HepG2 (cell line): ENCODE data around the gene RPSA.

ENCODE experiments used
- CTCF ChIP-seq: sonication (generic); formaldehyde crosslinking; IDR thresholded peaks from 2 replicates; pipeline ENCODE4 v1.5.0; 2020; ENCODE audit warnings: mild to moderate bottlenecking, missing genetic modification reagents, moderate library complexity
- GABPA ChIP-seq, 2 experiments: IDR thresholded peaks; 2 replicates each; pipeline ENCODE4 v1.6.1; 2011 to 2016; ENCODE audit warnings: low read depth in 2 of 2, low read length in 1 of 2, missing biosample characterization in 1 of 2, missing genetic modification characterization in 1 of 2
- IKZF4 ChIP-seq: sonication (generic); formaldehyde crosslinking; IDR thresholded peaks from 2 replicates; pipeline ENCODE4 v1.5.1; 2020; ENCODE audit warnings: borderline replicate concordance, mild to moderate bottlenecking, low read depth, missing genetic modification reagents; ENCODE audit errors: not compliant biosample characterization
- JUN ChIP-seq: sonication (generic); formaldehyde crosslinking; IDR thresholded peaks from 2 replicates; pipeline ENCODE4 v1.4.0; 2020; ENCODE audit warnings: mild to moderate bottlenecking, missing genetic modification reagents
- MXI1 ChIP-seq: IDR thresholded peaks from 3 replicates; pipeline ENCODE4 v1.6.1; 2012; ENCODE audit warnings: low read depth, low read length, inconsistent platforms, borderline replicate concordance
- POLR2A ChIP-seq, 2 experiments: IDR thresholded peaks; 2 replicates each; pipeline ENCODE4 v1.6.1; 2011; ENCODE audit warnings: low read depth in 2 of 2, low read length in 2 of 2, mild to moderate bottlenecking in 1 of 2, moderate library complexity in 1 of 2; ENCODE audit not compliant: insufficient read depth in 1 of 2
- SNRNP70 ChIP-seq: fragments of 200-400 bp; formaldehyde crosslinking; IDR thresholded peaks from 2 replicates; pipeline ENCODE4 v1.6.1; 2017; ENCODE audit warnings: mild to moderate bottlenecking, low read depth, low read length, moderate library complexity
- SUZ12 ChIP-seq: fragments of 150-350 bp; IDR thresholded peaks from 2 replicates; pipeline ENCODE4 v1.6.1; 2014; ENCODE audit warnings: low read depth, low read length
- TCF12 ChIP-seq, 2 experiments: fragments of 450-650 bp in 1 of 2; sonication (generic) in 1 of 2; formaldehyde crosslinking in 1 of 2; IDR thresholded peaks; 2 replicates each; pipeline versions ENCODE4 v1.6.1 to v1.8.0; 2017 to 2022; ENCODE audit warnings: antibody characterized with exemption in 1 of 2, mild to moderate bottlenecking in 1 of 2, missing genetic modification reagents in 1 of 2, moderate library complexity in 1 of 2
- ZNF121 ChIP-seq: sonication (generic); formaldehyde crosslinking; IDR thresholded peaks from 2 replicates; pipeline ENCODE4 v1.5.0; 2020; ENCODE audit warnings: mild to moderate bottlenecking, missing genetic modification reagents
- ZNF414 ChIP-seq: sonication (generic); formaldehyde crosslinking; IDR thresholded peaks from 2 replicates; pipeline ENCODE4 v1.5.0; 2020; ENCODE audit warnings: missing genetic modification reagents
- ZSCAN20 ChIP-seq: sonication (generic); formaldehyde crosslinking; IDR thresholded peaks from 2 replicates; pipeline ENCODE4 v1.4.0; 2020; ENCODE audit warnings: missing genetic modification reagents, mild to moderate bottlenecking, borderline replicate concordance

- no peak for TF ChIP-seq IKZF4 (CRISPR knock-in tag)
- TF ChIP-seq ZNF121 (CRISPR knock-in tag), result no peak
- TF ChIP-seq ZNF414 (CRISPR knock-in tag), result no peak
- TF ChIP-seq JUN (CRISPR knock-in tag), result no peak
- no peak for TF ChIP-seq SNRNP70
- no peak for TF ChIP-seq MXI1
- TF ChIP-seq TCF12 (IDR thresholded peaks at IDR 0.05), result no peak
- no peak for TF ChIP-seq TCF12 (CRISPR knock-in tag; IDR thresholded peaks at IDR 0.05)
- TF ChIP-seq POLR2A (IDR thresholded peaks at IDR 0.05; ENCODE audit: insufficient read depth in 1 of 2, low read depth in 2 of 2, low read length in 2 of 2), result no peak
- TF ChIP-seq GABPA (IDR thresholded peaks at IDR 0.05; ENCODE audit: low read depth, low read length), result no peak
- no peak for TF ChIP-seq GABPA (CRISPR knock-in tag; IDR thresholded peaks at IDR 0.05; ENCODE audit: low read depth)
- no peak for TF ChIP-seq SUZ12
- TF ChIP-seq ZSCAN20, result no peak
- TF ChIP-seq CTCF (CRISPR knock-in tag), result peak; percentile 87
Measured at GRCh38 chr3:39378088-39378487, 28.4 kb upstream of the RPSA start.
